HCT116 (cell line): ENCODE measurements around the gene SPTBN4. TPM values are rescaled to one million over a fixed set of nuclear protein-coding genes. Genes with fewer than 3 reads are reported as not detected.

Experiments
- ATAC-seq: fragments of 200-7000 bp; cut with Tn5 transposase; 2 replicates; pipeline ENCODE4 v1.9.1; 2020; ENCODE audit warnings: mild to moderate bottlenecking, moderate library complexity
- BruUV-seq: library from RNA; stranded (reverse); fragments of 400-500 nt; replicated peaks from 2 replicates; lab custom pipeline; 2021; lab: Mats Ljungman, UMichigan
- CTCF ChIA-PET: fragments of 300-600 bp; sonication (Branson Sonifier 250); formaldehyde crosslinking; loops from one replicate; lab custom pipeline; 2021; ENCODE audit warnings: antibody characterized with exemption; lab: Charles Lee
- POLR2A ChIA-PET: fragments of 300-600, 350-600 bp; sonication (Branson Sonifier 250); formaldehyde crosslinking; loops from one replicate; lab custom pipeline; 2021; ENCODE audit warnings: antibody characterized with exemption; lab: Charles Lee
- RAD21 ChIA-PET, 2 experiments: fragments of 300-600 bp; sonication (Branson Sonifier 250); formaldehyde crosslinking; loops; one replicate each; lab custom pipeline; 2023; ENCODE audit warnings: low total read pairs in 2 of 2; ENCODE audit not compliant: uncharacterized antibody in 2 of 2, unreplicated experiment in 2 of 2, low non-redundant PET in 1 of 2; lab: Charles Lee
- DNase-seq: peaks from one replicate; pipeline ENCODE4 v3.0.0-alpha.2; 2010; ENCODE audit warnings: low read depth, low spot score
- H2AFZ ChIP-seq: fragments of 200-600 bp; shearing (Covaris generic), sonication (generic); 2 replicates; pipeline ENCODE4 v1.6.1; 2017; ENCODE audit warnings: low read depth, mixed run types, mixed read lengths, antibody characterized with exemption, low read length; ENCODE audit not compliant: poor library complexity, severe bottlenecking
- H3K27ac ChIP-seq: 2 replicates; pipeline ENCODE4 v1.5.1; 2012; ENCODE audit warnings: low read depth, low read length
- H3K27me3 ChIP-seq: fragments of 200-600 bp; sonication (generic); 2 replicates; pipeline ENCODE4 v1.6.1; 2016; ENCODE audit warnings: mixed run types, low read length, mixed read lengths; ENCODE audit not compliant: insufficient read depth
- H3K36me3 ChIP-seq, 2 experiments: fragments of 200-500 bp in 1 of 2; fragments of 200-600 bp in 1 of 2; sonication (Bioruptor generic) in 1 of 2; sonication (generic) in 1 of 2; 2 replicates each; pipeline versions ENCODE4 v1.5.1 to v1.6.1; 2014 to 2016; ENCODE audit warnings: low read length in 2 of 2, inconsistent platforms in 1 of 2, mixed read lengths in 1 of 2, mixed run types in 1 of 2; ENCODE audit not compliant: insufficient read depth in 2 of 2, control insufficient read depth in 1 of 2
- H3K4me1 ChIP-seq, 2 experiments: fragments of 200-600 bp in 1 of 2; sonication (generic) in 1 of 2; 2 replicates each; pipeline versions ENCODE4 v1.5.1 to v1.6.1; 2012 to 2017; ENCODE audit warnings: low read length in 2 of 2, inconsistent platforms in 1 of 2, mild to moderate bottlenecking in 1 of 2, mixed read lengths in 1 of 2, mixed run types in 1 of 2, moderate library complexity in 1 of 2; ENCODE audit not compliant: insufficient read depth in 2 of 2, control insufficient read depth in 1 of 2
- H3K4me2 ChIP-seq: fragments of 200-600 bp; sonication (generic); 2 replicates; pipeline ENCODE4 v1.6.1; 2017; ENCODE audit warnings: mixed run types, low read length, mixed read lengths
- H3K4me3 ChIP-seq, 2 experiments: fragments of 200-600 bp in 1 of 2; sonication (generic) in 1 of 2; replicated peaks in 1 of 2; 2 replicates each; pipeline ENCODE4 v1.5.1; 2011 to 2016; ENCODE audit warnings: low read length in 2 of 2, control low read depth in 1 of 2, low read depth in 1 of 2, mild to moderate bottlenecking in 1 of 2, mixed read lengths in 1 of 2, mixed run types in 1 of 2
- H3K79me2 ChIP-seq: fragments of 200-600 bp; sonication (generic); 2 replicates; pipeline ENCODE4 v1.6.1; 2017; ENCODE audit warnings: mild to moderate bottlenecking, mixed run types, low read length, moderate library complexity, mixed read lengths; ENCODE audit not compliant: insufficient read depth
- H3K9ac ChIP-seq: fragments of 200-600 bp; sonication (generic); 2 replicates; pipeline ENCODE4 v1.6.1; 2016; ENCODE audit warnings: low read length, mixed read lengths
- H3K9me2 ChIP-seq: fragments of 200-600 bp; sonication (generic), shearing (Covaris generic); 2 replicates; pipeline ENCODE4 v1.6.1; 2017; ENCODE audit warnings: mixed run types, mild to moderate bottlenecking, moderate library complexity; ENCODE audit not compliant: insufficient read depth
- H3K9me3 ChIP-seq, 2 experiments: fragments of 200-500 bp in 1 of 2; fragments of 200-600 bp in 1 of 2; sonication (Bioruptor generic) in 1 of 2; sonication (generic) in 1 of 2; 2 replicates each; pipeline ENCODE4 v1.6.1; 2014 to 2017; ENCODE audit warnings: low read length in 2 of 2, mixed read lengths in 2 of 2, inconsistent platforms in 1 of 2, low read depth in 1 of 2, mild to moderate bottlenecking in 1 of 2, mixed run types in 1 of 2, moderate library complexity in 1 of 2; ENCODE audit not compliant: control insufficient read depth in 1 of 2, insufficient read depth in 1 of 2
- H4K20me1 ChIP-seq: fragments of 200-600 bp; sonication (generic), shearing (Covaris generic); 2 replicates; pipeline ENCODE4 v1.6.1; 2017; ENCODE audit warnings: mixed run types, mild to moderate bottlenecking, moderate library complexity; ENCODE audit not compliant: insufficient read depth
- ATF3 ChIP-seq: IDR thresholded peaks from 2 replicates; pipeline ENCODE4 v1.6.1; 2012
- CBX3 ChIP-seq: IDR thresholded peaks from 2 replicates; pipeline ENCODE4 v1.6.1; 2012; ENCODE audit warnings: low read depth
- CEBPB ChIP-seq: IDR thresholded peaks from 2 replicates; pipeline ENCODE4 v1.6.1; 2012; ENCODE audit warnings: low read depth
- CTCF ChIP-seq, 3 experiments: fragments of 200-600 bp in 1 of 3; sonication (generic) in 1 of 3; IDR thresholded peaks in 2 of 3; conservative IDR thresholded peaks in 1 of 3; 2 replicates each; pipeline ENCODE4 v1.5.1; 2012 to 2017; ENCODE audit warnings: low read depth in 2 of 3, low read length in 2 of 3, antibody characterized with exemption in 1 of 3, borderline replicate concordance in 1 of 3, control low read depth in 1 of 3, mild to moderate bottlenecking in 1 of 3, mixed read lengths in 1 of 3, mixed run types in 1 of 3, moderate library complexity in 1 of 3; ENCODE audit not compliant: insufficient read depth in 1 of 3
- EGR1 ChIP-seq: IDR thresholded peaks from 2 replicates; pipeline ENCODE4 v1.6.1; 2012; ENCODE audit warnings: low read depth
- ELF1 ChIP-seq: IDR thresholded peaks from 2 replicates; pipeline ENCODE4 v1.6.1; 2012; ENCODE audit warnings: low read depth, borderline replicate concordance
- EZH2 ChIP-seq: fragments of 200-600 bp; sonication (generic); IDR thresholded peaks from 2 replicates; pipeline ENCODE4 v1.6.1; 2017; ENCODE audit warnings: antibody characterized with exemption, mixed run types
- EZH2phosphoT487 ChIP-seq: fragments of 200-600 bp; IDR thresholded peaks from 2 replicates; pipeline ENCODE4 v1.6.1; 2018; ENCODE audit warnings: antibody characterized with exemption, borderline replicate concordance
- FOSL1 ChIP-seq: IDR thresholded peaks from 2 replicates; pipeline ENCODE4 v1.6.1; 2012; ENCODE audit warnings: low read depth
- JUND ChIP-seq: IDR thresholded peaks from 2 replicates; pipeline ENCODE4 v1.6.1; 2012
- POLR2A ChIP-seq: IDR thresholded peaks from 2 replicates; pipeline ENCODE4 v1.7.0; 2011; ENCODE audit warnings: borderline replicate concordance; ENCODE audit not compliant: insufficient read depth, insufficient read length; ENCODE audit errors: extremely low read depth
- POLR2AphosphoS5 ChIP-seq: IDR thresholded peaks from 2 replicates; pipeline ENCODE4 v1.6.1; 2011; ENCODE audit warnings: mild to moderate bottlenecking, low read depth, low read length, moderate library complexity
- RAD21 ChIP-seq: IDR thresholded peaks from 2 replicates; pipeline ENCODE4 v1.6.1; 2012; ENCODE audit warnings: low read depth, mild to moderate bottlenecking
- REST ChIP-seq: IDR thresholded peaks from 2 replicates; pipeline ENCODE4 v1.6.1; 2012; ENCODE audit warnings: low read depth
- SIN3A ChIP-seq: IDR thresholded peaks from 2 replicates; pipeline ENCODE4 v1.6.1; 2012; ENCODE audit warnings: low read depth
- SP1 ChIP-seq: IDR thresholded peaks from 2 replicates; pipeline ENCODE4 v1.6.1; 2012; ENCODE audit warnings: low read depth
- TCF7L2 ChIP-seq: IDR thresholded peaks from 2 replicates; pipeline ENCODE4 v1.7.0; 2011; ENCODE audit warnings: borderline replicate concordance, inconsistent platforms; ENCODE audit not compliant: insufficient read depth, insufficient read length; ENCODE audit errors: extremely low read depth
- ZBTB33 ChIP-seq: IDR thresholded peaks from 2 replicates; pipeline ENCODE4 v1.6.1; 2011; ENCODE audit warnings: mild to moderate bottlenecking, low read length, moderate library complexity; ENCODE audit not compliant: insufficient replicate concordance; ENCODE audit errors: extremely low read depth
- ZFX ChIP-seq: fragments of 450-650 bp; IDR thresholded peaks from 2 replicates; pipeline ENCODE4 v1.6.1; 2017
- ZNF274 ChIP-seq: fragments of 200-500 bp; sonication (Bioruptor generic); IDR thresholded peaks from 2 replicates; pipeline ENCODE4 v1.6.1; 2014; ENCODE audit warnings: mild to moderate bottlenecking, low read depth, low read length, inconsistent platforms
- intact Hi-C: fragments of 100-400 bp; cut with micrococcal nuclease; formaldehyde crosslinking; loops from 2 replicates; pipeline ENCODE4 v1.10.0; 2022
- total RNA-seq: library from RNA; stranded (reverse); gene quantifications from one replicate; pipeline ENCODE4 v1.2.1, GENCODE V29; 2021; ENCODE audit not compliant: unreplicated experiment

Gene SPTBN4
- total RNA-seq, 1 experiment from 2014 or later = 4.6 TPM

GRCh38 chr19:40570313-40571004, 103.7 kb downstream of the SPTBN4 start:
- H3K4me2 ChIP-seq = peak overlapping the region; percentile 91
- H3K36me3 ChIP-seq = no peaks in the 10 kb centered on the region
- H3K4me3 ChIP-seq = peak overlapping the region; percentile 52 to 62
- H2AFZ ChIP-seq = no peak overlapping the region
- ChIA-PET POLR2A (interaction anchor here (0.6 to 1.8 kb wide), 10 partner anchors 9 to 127 kb away, joined by 3 to 11 read pairs (median 3); no protein-coding TSS in a partner anchor), CTCF (interaction anchor here (1.0 to 1.7 kb wide), 10 partner anchors 21 to 107 kb away, joined by 3 to 13 read pairs (median 5); no protein-coding TSS in a partner anchor), RAD21 (interaction anchor here (0.6 to 1.0 kb wide), 4 partner anchors 20 to 600 kb away, joined by 3 to 6 read pairs (median 4); partner anchors contain the start of gene PSMC4 (in 1 of the 2))
- peaks cover 6 to 23% of the 10 kb centered on the region in 2 experiments for H3K4me1 ChIP-seq
- no TSS peak for BruUV-seq
- no peaks in the 10 kb centered on the region for H3K9me3 ChIP-seq
- peak overlapping the region; percentile 78 for H3K9ac ChIP-seq
- peak; percentile 93 for ATAC-seq
- no peaks in the 10 kb centered on the region for H3K27me3 ChIP-seq
- peak; percentile 99 for DNase-seq
- intact Hi-C loops = no loop called here
- H3K9me2 ChIP-seq = no peaks in the 10 kb centered on the region
- H3K27ac ChIP-seq = peak overlapping the region; percentile 81
- H4K20me1 ChIP-seq = no peaks in the 10 kb centered on the region
- no peaks in the 10 kb centered on the region for H3K79me2 ChIP-seq
- TF ChIP-seq POLR2AphosphoS5 = peak; percentile 67
- no peak for TF ChIP-seq ELF1
- TF ChIP-seq EZH2phosphoT487 = no peak
- no peak for TF ChIP-seq RAD21
- TF ChIP-seq ZNF274 = no peak
- peak; percentile 89 for TF ChIP-seq SP1
- TF ChIP-seq REST = no peak
- TF ChIP-seq POLR2A = no peak
- TF ChIP-seq FOSL1 = no peak
- no peak for TF ChIP-seq EZH2
- TF ChIP-seq JUND = no peak
- TF ChIP-seq ZFX = no peak
- TF ChIP-seq CTCF (IDR thresholded peaks at IDR 0.05 in 2 of 3, conservative IDR thresholded peaks at IDR 0.05 in 1 of 3; ENCODE audit: borderline replicate concordance in 1 of 3, insufficient read depth in 1 of 3, low read depth in 2 of 3, low read length in 2 of 3) = no peak
- TF ChIP-seq CEBPB = no peak
- TF ChIP-seq TCF7L2 = peak; percentile 65
- no peak for TF ChIP-seq CBX3
- no peak for TF ChIP-seq SIN3A
- no peak for TF ChIP-seq ATF3
- peak; percentile 98 for TF ChIP-seq EGR1
- no peak for TF ChIP-seq ZBTB33
